Endothelial cell of umbilical vein (primary cell): ENCODE results near the gene PRDM11. TPM values are rescaled to one million over a fixed set of nuclear protein-coding genes. Genes with fewer than 3 reads are reported as not detected.

Source experiments
- BruUV-seq: library from RNA; stranded (reverse); fragments of 400-500 nt; replicated peaks from 2 replicates; lab custom pipeline; 2021; lab: Mats Ljungman, UMichigan
- CTCF ChIA-PET: fragments of 300-600, 350-600 bp; sonication (Branson Sonifier 250); formaldehyde crosslinking; loops from one replicate; lab custom pipeline; 2021; ENCODE audit warnings: antibody characterized with exemption, inconsistent platforms; lab: Charles Lee
- POLR2A ChIA-PET: fragments of 300-600, 350-600 bp; sonication (Branson Sonifier 250); formaldehyde crosslinking; loops from one replicate; lab custom pipeline; 2021; ENCODE audit warnings: antibody characterized with exemption, inconsistent platforms; lab: Charles Lee
- DNase-seq: peaks from one replicate; pipeline ENCODE4 v3.0.0-alpha.2; 2011; ENCODE audit warnings: low read depth, low spot score
- FAIRE-seq: peaks from 2 replicates; lab custom pipeline; 2011; peaks lifted over from hg19 to GRCh38; lab: Jason Lieb, UNC
- H2AFZ ChIP-seq: 2 replicates; pipeline ENCODE4 v1.6.0; 2012; ENCODE audit warnings: low read depth, low read length, control low read depth, inconsistent platforms
- H3K27ac ChIP-seq: 2 replicates; pipeline ENCODE4 v1.5.1; 2011; ENCODE audit warnings: low read depth, mild to moderate bottlenecking, control low read depth, low read length, moderate library complexity; ENCODE audit not compliant: insufficient read depth
- H3K27me3 ChIP-seq, 2 experiments: 2 replicates each; pipeline versions ENCODE4 v1.6.0 to v1.6.1; 2011; ENCODE audit warnings: low read length in 2 of 2, mixed read lengths in 1 of 2; ENCODE audit not compliant: control insufficient read depth in 2 of 2, insufficient read depth in 2 of 2
- H3K36me3 ChIP-seq, 2 experiments: 2 replicates in 1 of 2; 3 replicates in 1 of 2; pipeline ENCODE4 v1.5.1; 2011; ENCODE audit warnings: low read length in 2 of 2, mild to moderate bottlenecking in 1 of 2, moderate library complexity in 1 of 2; ENCODE audit not compliant: control insufficient read depth in 2 of 2, insufficient read depth in 2 of 2; ENCODE audit errors: extremely low read depth in 1 of 2
- H3K4me1 ChIP-seq: 3 replicates; pipeline ENCODE4 v1.5.1; 2011; ENCODE audit warnings: mild to moderate bottlenecking, low read length; ENCODE audit not compliant: control insufficient read depth, insufficient read depth; ENCODE audit errors: extremely low read depth
- H3K4me2 ChIP-seq: 2 replicates; pipeline ENCODE4 v1.6.1; 2011; ENCODE audit warnings: low read length, control low read depth, mixed read lengths; ENCODE audit not compliant: insufficient read depth
- H3K4me3 ChIP-seq, 3 experiments: fragments of 200-600 bp in 1 of 3; sonication (generic), shearing (Covaris generic) in 1 of 3; replicated peaks in 1 of 3; 2 replicates each; pipeline ENCODE4 v1.5.1; 2011 to 2016; ENCODE audit warnings: control low read depth in 3 of 3, low read length in 3 of 3, mild to moderate bottlenecking in 2 of 3, inconsistent platforms in 1 of 3, low read depth in 1 of 3, moderate library complexity in 1 of 3; ENCODE audit not compliant: insufficient read depth in 1 of 3
- H3K79me2 ChIP-seq: 2 replicates; pipeline ENCODE4 v1.6.0; 2012; ENCODE audit warnings: low read length, inconsistent platforms; ENCODE audit not compliant: control insufficient read depth, insufficient read depth
- H3K9ac ChIP-seq: replicated peaks from 2 replicates; pipeline ENCODE3; 2011; ENCODE audit warnings: low read length, control low read depth; ENCODE audit not compliant: insufficient read depth; ENCODE audit errors: extremely low read depth
- H3K9me1 ChIP-seq: replicated peaks from 3 replicates; pipeline ENCODE4 v1.6.0; 2011; ENCODE audit warnings: mild to moderate bottlenecking, low read length; ENCODE audit not compliant: control insufficient read depth, insufficient read depth; ENCODE audit errors: extremely low read depth
- H3K9me3 ChIP-seq: replicated peaks from 2 replicates; pipeline ENCODE4 v1.5.1; 2012; ENCODE audit warnings: low read length, inconsistent platforms; ENCODE audit not compliant: control insufficient read depth, insufficient read depth
- H4K20me1 ChIP-seq: replicated peaks from 2 replicates; pipeline ENCODE3; 2011; ENCODE audit warnings: mild to moderate bottlenecking, low read length; ENCODE audit not compliant: control insufficient read depth, insufficient read depth; ENCODE audit errors: extremely low read depth
- CTCF ChIP-seq, 2 donors: IDR thresholded peaks; 1 replicate in 1 of 2; 2 replicates in 1 of 2; pipeline ENCODE4 v1.5.1; 2011; ENCODE audit warnings: low read length in 2 of 2, mild to moderate bottlenecking in 2 of 2, moderate library complexity in 2 of 2, control low read depth in 1 of 2, inconsistent platforms in 1 of 2, low read depth in 1 of 2; ENCODE audit not compliant: insufficient read depth in 1 of 2; ENCODE audit errors: extremely low read depth in 1 of 2
- EZH2 ChIP-seq: IDR thresholded peaks from 2 replicates; pipeline ENCODE4 v1.6.1; 2012; ENCODE audit warnings: borderline replicate concordance, low read depth, mild to moderate bottlenecking, moderate library complexity, low read length, inconsistent platforms; ENCODE audit not compliant: severe bottlenecking
- FOS ChIP-seq: IDR thresholded peaks from 2 replicates; pipeline ENCODE4 v1.6.1; 2011; ENCODE audit warnings: mild to moderate bottlenecking, low read length, moderate library complexity, borderline replicate concordance; ENCODE audit not compliant: insufficient read depth
- GATA2 ChIP-seq: IDR thresholded peaks from 2 replicates; pipeline ENCODE4 v1.7.0; 2011; ENCODE audit warnings: low read depth, mild to moderate bottlenecking, moderate library complexity, mixed read lengths, low read length; ENCODE audit not compliant: insufficient read length, insufficient read depth
- JUN ChIP-seq: IDR thresholded peaks from 2 replicates; pipeline ENCODE4 v1.6.1; 2011; ENCODE audit warnings: borderline replicate concordance, low read depth; ENCODE audit not compliant: insufficient read length, insufficient read depth
- MAX ChIP-seq: IDR thresholded peaks from 2 replicates; pipeline ENCODE4 v1.6.1; 2011; ENCODE audit not compliant: insufficient read depth, insufficient read length
- MYC ChIP-seq: IDR thresholded peaks from one replicate; pipeline ENCODE4 v1.6.1; 2011; ENCODE audit warnings: mild to moderate bottlenecking, low read depth, low read length
- POLR2A ChIP-seq: IDR thresholded peaks from 2 replicates; pipeline ENCODE4 v1.6.1; 2012; ENCODE audit warnings: low read depth, mild to moderate bottlenecking, control low read depth, low read length
- POLR2AphosphoS5 ChIP-seq: IDR thresholded peaks from 2 replicates; pipeline ENCODE4 v1.6.1; 2012; ENCODE audit warnings: low read depth, mild to moderate bottlenecking, control low read depth, low read length, moderate library complexity; ENCODE audit not compliant: insufficient read depth
- dilution Hi-C: fragments of 300-500 bp; cut with MboI; formaldehyde crosslinking; loops from one replicate; pipeline ENCODE4 v1.15.0; 2019; ENCODE audit warnings: low sequenced_read_pairs; ENCODE audit not compliant: extremely low pct_ligation_motif_present
- intact Hi-C: fragments of 100-400 bp; cut with micrococcal nuclease; formaldehyde crosslinking; loops from one replicate; pipeline ENCODE4 v1.10.0; 2022
- polyA plus RNA-seq, 4 experiments: library from polyadenylated mRNA; depleted of rRNA in 3 of 4; stranded (reverse) in 3 of 4; unstranded in 1 of 4; fragments of >200 nt; gene quantifications; 2 replicates each; pipeline versions ENCODE4 v1.2.1 to v1.2.3, GENCODE V29; 2011 to 2012; ENCODE audit warnings: missing spikeins in 1 of 4
- total RNA-seq: library from RNA; stranded (reverse); gene quantifications from 2 replicates; pipeline ENCODE4 v1.2.3, GENCODE V29; 2021

Gene PRDM11
- total and polyA plus RNA-seq, 2 donors (not counting 3 experiments of a cell fraction or from before 2014, with no cell fraction given), result 6.9 to 14.1 TPM

GRCh38 chr11:45181889-45182550, 35.6 kb downstream of the PRDM11 start:
- Histone ChIP-seq H2AFZ (no peak overlapping the region), H3K9me1 (no peaks in the 10 kb centered on the region), H3K9me3 (no peaks in the 10 kb centered on the region), H3K4me3 (no peak overlapping the region), H3K27ac (no peak overlapping the region), H3K27me3 (no peaks in the 10 kb centered on the region), H4K20me1 (no peaks in the 10 kb centered on the region), H3K9ac (no peak overlapping the region), H3K4me1 (peaks cover 12% of the 10 kb centered on the region), H3K79me2 (no peaks in the 10 kb centered on the region), H3K36me3 (peaks cover 0 to 14% of the 10 kb centered on the region in 2 experiments), H3K4me2 (peak overlapping the region; percentile 54)
- dilution Hi-C loops (no loop called here), intact Hi-C loops (loop anchor here (1.0 to 5.0 kb wide), 2 partner anchors 28 to 70 kb away; no protein-coding TSS in a partner anchor)
- FAIRE-seq, result no peak
- no peak for DNase-seq
- ChIA-PET CTCF (interaction anchor here (0.7 to 5.5 kb wide), 7 partner anchors 20 to 590 kb away, joined by 3 to 35 read pairs (median 7); no protein-coding TSS in a partner anchor), POLR2A (no interaction called here)
- BruUV-seq, result TSS peak; percentile 13
- TF ChIP-seq EZH2, result no peak
- TF ChIP-seq POLR2AphosphoS5, result no peak
- no peak for TF ChIP-seq POLR2A
- no peak for TF ChIP-seq CTCF (IDR thresholded peaks at IDR 0.05; ENCODE audit: extremely low read depth in 1 of 2, insufficient read depth in 1 of 2, low read depth in 1 of 2, low read length in 2 of 2)
- no peak for TF ChIP-seq JUN
- TF ChIP-seq GATA2, result no peak
- TF ChIP-seq FOS, result no peak
- no peak for TF ChIP-seq MYC
- TF ChIP-seq MAX, result no peak
